Kidney (tissue), 14 donors: ENCODE data around the gene FAP. TPM values are rescaled to one million over a fixed set of nuclear protein-coding genes. Genes with fewer than 3 reads are reported as not detected.

Experiments used
- DNase-seq, 5 donors: peaks; one replicate each; pipeline ENCODE4 v3.0.0-alpha.2; 2013 to 2020
- FAIRE-seq: peaks from 2 replicates; lab custom pipeline; 2012; peaks lifted over from hg19 to GRCh38; lab: Jason Lieb, UNC
- H3K27ac ChIP-seq, 2 donors: one replicate each; pipeline ENCODE4 v1.7.0; 2013; ENCODE audit warnings: low read depth in 2 of 2, low read length in 2 of 2, inconsistent platforms in 1 of 2
- H3K27me3 ChIP-seq: one replicate; pipeline ENCODE4 v1.7.1; 2013; ENCODE audit warnings: low read length, inconsistent platforms; ENCODE audit not compliant: control insufficient read depth, insufficient read depth
- H3K36me3 ChIP-seq, 3 donors: one replicate each; pipeline versions ENCODE4 v1.7.0 to v1.7.1; 2013; ENCODE audit warnings: low read length in 3 of 3, control low read depth in 1 of 3, inconsistent platforms in 1 of 3; ENCODE audit not compliant: insufficient read depth in 3 of 3, control insufficient read depth in 2 of 3
- H3K4me1 ChIP-seq, 3 donors: one replicate each; pipeline versions ENCODE4 v1.7.0 to v1.7.1; 2013; ENCODE audit warnings: low read length in 3 of 3, inconsistent platforms in 1 of 3, low read depth in 1 of 3; ENCODE audit not compliant: control insufficient read depth in 2 of 3, insufficient read depth in 2 of 3
- H3K4me3 ChIP-seq, 3 donors: one replicate each; pipeline versions ENCODE4 v1.7.0 to v1.8.1; 2013; ENCODE audit warnings: low read length in 3 of 3, control low read depth in 1 of 3, inconsistent platforms in 1 of 3
- H3K9ac ChIP-seq, 3 donors: one replicate each; pipeline versions ENCODE4 v1.7.0 to v1.7.1; 2013; ENCODE audit warnings: low read length in 3 of 3, control low read depth in 1 of 3, inconsistent platforms in 1 of 3
- H3K9me3 ChIP-seq, 3 donors: one replicate each; pipeline versions ENCODE4 v1.7.0 to v1.7.1; 2013; ENCODE audit warnings: low read length in 3 of 3, control low read depth in 1 of 3, inconsistent platforms in 1 of 3; ENCODE audit not compliant: control insufficient read depth in 2 of 3, insufficient read depth in 1 of 3
- CTCF ChIP-seq: IDR thresholded peaks from 3 replicates; pipeline ENCODE4 v1.5.1; 2012; ENCODE audit warnings: mild to moderate bottlenecking, moderate library complexity, borderline replicate concordance; ENCODE audit not compliant: insufficient read depth; ENCODE audit errors: extremely low read depth
- intact Hi-C: fragments of 100-400 bp; cut with DNase I; formaldehyde crosslinking; loops from one replicate; pipeline ENCODE4 v1.11.1; 2022
- polyA plus RNA-seq: library from polyadenylated mRNA; stranded (reverse); fragments of 350-450 nt; fragmentation: Illumina TruSeq; extraction: RNeasy Lipid Tissue Mini Kit (QIAGEN cat#74804); gene quantifications from one replicate; pipeline ENCODE4 v1.2.3, GENCODE V29; 2014; ENCODE audit warnings: low read depth, low replicate concordance; ENCODE audit not compliant: insufficient read depth
- total RNA-seq: library from RNA; stranded (reverse); fragmentation: NEBNext Ultra II Directional; extraction: Animal tissue kit (Norgen Biotek cat#: 25700); gene quantifications from one replicate; pipeline ENCODE4 v1.2.1, GENCODE V29; 2021
- donor health status: control.
- donor health status: control.
- donor health status: control.
- donor health status: control.
- donor health status: control.
- donor health status: DM: yes; HTN: yes; CAD: no.
- donor health status: Normal renal cell carcinoma (clear cell type).

The FAP gene
- total and polyA plus RNA-seq, 2 donors from 2014 or later = 0.45 to 3.3 TPM

GRCh38 chr2:162233197-162233596, 10.0 kb downstream of the FAP start:
- Histone ChIP-seq H3K9ac (no peak overlapping the region), H3K4me3 (no peak overlapping the region), H3K9me3 (no peaks in the 10 kb centered on the region), H3K27ac (no peak overlapping the region), H3K27me3 (no peaks in the 10 kb centered on the region), H3K36me3 (no peaks in the 10 kb centered on the region), H3K4me1 (no peaks in the 10 kb centered on the region)
- no peak for DNase-seq
- TF ChIP-seq CTCF = no peak
- FAIRE-seq = no peak
- intact Hi-C loops = no loop called here

GRCh38 chr2:162232671-162233070, 10.6 kb downstream of the FAP start:
- no peak for FAIRE-seq
- no peak overlapping the region for H3K4me3 ChIP-seq
- no peak overlapping the region for H3K27ac ChIP-seq
- H3K9me3 ChIP-seq = no peaks in the 10 kb centered on the region
- no peaks in the 10 kb centered on the region for H3K4me1 ChIP-seq
- intact Hi-C loops = no loop called here
- H3K27me3 ChIP-seq = no peaks in the 10 kb centered on the region
- no peak for DNase-seq
- TF ChIP-seq CTCF = no peak
- H3K9ac ChIP-seq = no peak overlapping the region
- no peaks in the 10 kb centered on the region for H3K36me3 ChIP-seq

GRCh38 chr2:162232027-162232426, 11.2 kb downstream of the FAP start:
- no peaks in the 10 kb centered on the region for H3K9me3 ChIP-seq
- intact Hi-C loops = no loop called here
- no peaks in the 10 kb centered on the region for H3K36me3 ChIP-seq
- no peak for FAIRE-seq
- H3K9ac ChIP-seq = no peak overlapping the region
- no peaks in the 10 kb centered on the region for H3K27me3 ChIP-seq
- TF ChIP-seq CTCF = no peak
- no peaks in the 10 kb centered on the region for H3K4me1 ChIP-seq
- no peak overlapping the region for H3K27ac ChIP-seq
- no peak overlapping the region for H3K4me3 ChIP-seq
- no peak for DNase-seq

GRCh38 chr2:162230761-162231160, 12.5 kb downstream of the FAP start:
- intact Hi-C loops = no loop called here
- no peak overlapping the region for H3K4me3 ChIP-seq
- H3K27ac ChIP-seq = no peak overlapping the region
- no peaks in the 10 kb centered on the region for H3K9me3 ChIP-seq
- DNase-seq (no peak), FAIRE-seq (no peak)
- H3K4me1 ChIP-seq = no peaks in the 10 kb centered on the region
- H3K27me3 ChIP-seq = no peaks in the 10 kb centered on the region
- H3K9ac ChIP-seq = no peak overlapping the region
- no peak for TF ChIP-seq CTCF
- no peaks in the 10 kb centered on the region for H3K36me3 ChIP-seq
